Brain microvascular endothelial cell (primary cell): ENCODE results near the gene NEURL3.

Experiments used
- DNase-seq: peaks from one replicate; pipeline ENCODE4 v3.0.0-alpha.2; 2020
- H3K27ac ChIP-seq: fragments of 250-450 bp; sonication (Bioruptor Pico); 2 replicates; pipeline ENCODE4 v1.5.1; 2020; ENCODE audit warnings: mild to moderate bottlenecking, moderate library complexity
- H3K27me3 ChIP-seq: fragments of 250-450 bp; sonication (Bioruptor Pico); replicated peaks from 2 replicates; pipeline ENCODE4 v1.5.1; 2020; ENCODE audit warnings: mild to moderate bottlenecking
- H3K36me3 ChIP-seq: fragments of 250-450 bp; sonication (Bioruptor Pico); replicated peaks from 2 replicates; pipeline ENCODE4 v1.5.1; 2020; ENCODE audit warnings: mild to moderate bottlenecking
- H3K4me3 ChIP-seq: 2 replicates; pipeline ENCODE4 v1.5.1; 2011; ENCODE audit warnings: low read depth, mild to moderate bottlenecking, control low read depth, low read length, moderate library complexity
- CTCF ChIP-seq: IDR thresholded peaks from 2 replicates; pipeline ENCODE4 v1.5.1; 2011; ENCODE audit warnings: low read depth, mild to moderate bottlenecking, moderate library complexity, low read length, control low read depth, inconsistent platforms; ENCODE audit errors: missing control alignments
- in situ Hi-C: cut with HindIII; loops from 2 replicates; pipeline ENCODE4 v1.10.0; 2017; ENCODE audit warnings: low sequenced_read_pairs, low pct_ligation_motif_present

NEURL3 gene

GRCh38 chr2:96498021-96498431, 7.1 kb downstream of the NEURL3 start:
- no peak for DNase-seq
- Histone ChIP-seq H3K27me3 (peaks cover 35% of the 10 kb centered on the region), H3K36me3 (no peaks in the 10 kb centered on the region), H3K4me3 (no peak overlapping the region), H3K27ac (no peak overlapping the region)
- in situ Hi-C loops: no loop called here
- no peak for TF ChIP-seq CTCF

- peaks cover 29% of the 10 kb centered on the region for H3K27me3 ChIP-seq
- no peak for DNase-seq
Observed at GRCh38 chr2:96495982-96496629, 9.1 kb downstream of the NEURL3 start.

GRCh38 chr2:96494188-96494587, 11.0 kb downstream of the NEURL3 start:
- Histone ChIP-seq H3K36me3 (no peaks in the 10 kb centered on the region), H3K27ac (no peak overlapping the region), H3K27me3 (peaks cover 12% of the 10 kb centered on the region), H3K4me3 (no peak overlapping the region)
- no peak for TF ChIP-seq CTCF
- in situ Hi-C loops: no loop called here
- no peak for DNase-seq

More at GRCh38 chr2:96495982-96496629, 9.1 kb downstream of the NEURL3 start:
- no peak for TF ChIP-seq CTCF
- H3K27ac ChIP-seq: no peak overlapping the region
- in situ Hi-C loops: no loop called here
- H3K4me3 ChIP-seq: no peak overlapping the region
- no peaks in the 10 kb centered on the region for H3K36me3 ChIP-seq

GRCh38 chr2:96493072-96493471, 12.1 kb downstream of the NEURL3 start:
- Histone ChIP-seq H3K27me3 (peaks cover 9% of the 10 kb centered on the region), H3K4me3 (no peak overlapping the region), H3K36me3 (no peaks in the 10 kb centered on the region), H3K27ac (no peak overlapping the region)
- DNase-seq: no peak
- in situ Hi-C loops: no loop called here
- no peak for TF ChIP-seq CTCF

DNA sequence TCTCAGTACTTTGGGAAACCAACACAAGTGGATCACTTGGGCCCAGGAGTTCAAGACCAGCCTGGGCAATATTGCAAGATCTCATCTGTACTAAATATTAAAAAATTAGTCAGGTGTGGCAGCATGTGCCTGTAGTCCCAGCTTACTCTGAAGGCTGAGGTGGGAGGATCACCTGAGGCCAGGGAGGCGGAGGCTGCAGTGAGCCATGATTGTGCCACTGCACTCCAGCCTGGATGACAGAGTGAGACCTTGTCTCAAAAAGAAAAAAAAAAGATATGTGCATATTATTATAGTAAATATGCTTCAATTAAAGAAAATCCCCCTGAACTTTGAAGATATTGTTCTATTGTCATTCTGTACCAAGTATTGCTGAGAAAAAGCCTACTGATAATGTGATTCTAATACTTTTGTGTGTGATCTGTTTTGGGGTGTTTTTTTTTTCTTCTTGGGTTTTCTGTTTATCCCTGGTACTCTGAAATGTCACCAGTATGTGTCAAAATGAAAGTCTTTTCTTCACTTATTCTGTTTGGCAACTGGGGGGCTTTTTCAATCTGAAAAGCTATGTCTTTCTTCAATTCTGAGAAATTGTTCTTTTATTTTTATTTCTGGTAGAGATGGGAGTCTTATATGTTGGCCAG, 13.2 kb downstream of the NEURL3 start:
- Histone ChIP-seq H3K4me3 (no peak overlapping the region), H3K27ac (no peak overlapping the region), H3K27me3 (peaks cover 4% of the 10 kb centered on the region), H3K36me3 (no peaks in the 10 kb centered on the region)
- TF ChIP-seq CTCF: no peak
- DNase-seq: no peak
- in situ Hi-C loops: no loop called here
